HG02678 (cell line): ENCODE measurements around the gene ADAMTS8.

Experiments
- ATAC-seq: cut with Tn5 transposase; IDR thresholded peaks from one replicate; pipeline ENCODE4 v1.9.1; 2021; ENCODE audit warnings: mild to moderate bottlenecking, moderate library complexity; ENCODE audit not compliant: unreplicated experiment

Gene ADAMTS8

GRCh38 chr11:130421697-130422096, 6.7 kb downstream of the ADAMTS8 start:
- ATAC-seq = no peak

DNA sequence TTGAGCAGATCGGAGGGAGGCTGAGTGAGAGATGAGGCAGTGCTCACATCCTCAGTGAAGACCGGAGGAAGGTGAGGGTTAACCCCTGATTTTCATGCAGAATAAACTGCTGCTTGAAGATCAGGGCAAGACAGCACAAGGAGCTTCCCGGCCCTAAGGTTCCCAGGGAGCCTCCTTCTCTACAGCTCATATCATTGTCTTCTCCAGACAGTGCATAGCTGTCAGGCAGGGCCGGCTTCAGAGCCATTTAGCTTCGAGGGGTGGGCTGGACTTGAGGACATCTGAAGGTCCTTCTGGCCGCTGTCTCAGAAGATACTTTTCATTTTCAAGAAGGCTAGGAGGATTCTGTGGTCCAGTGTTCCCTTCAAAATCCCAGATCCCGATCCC, 7.2 kb downstream of the ADAMTS8 start:
- ATAC-seq = no peak

- ATAC-seq = no peak
Measured at GRCh38 chr11:130420478-130421198, 7.8 kb downstream of the ADAMTS8 start.

- no peak for ATAC-seq
Measured at GRCh38 chr11:130418756-130419155, 9.7 kb downstream of the ADAMTS8 start.

GRCh38 chr11:130418210-130418609, 10.2 kb downstream of the ADAMTS8 start:
- ATAC-seq = no peak

GRCh38 chr11:130416906-130417305, 11.5 kb downstream of the ADAMTS8 start:
- no peak for ATAC-seq

DNA sequence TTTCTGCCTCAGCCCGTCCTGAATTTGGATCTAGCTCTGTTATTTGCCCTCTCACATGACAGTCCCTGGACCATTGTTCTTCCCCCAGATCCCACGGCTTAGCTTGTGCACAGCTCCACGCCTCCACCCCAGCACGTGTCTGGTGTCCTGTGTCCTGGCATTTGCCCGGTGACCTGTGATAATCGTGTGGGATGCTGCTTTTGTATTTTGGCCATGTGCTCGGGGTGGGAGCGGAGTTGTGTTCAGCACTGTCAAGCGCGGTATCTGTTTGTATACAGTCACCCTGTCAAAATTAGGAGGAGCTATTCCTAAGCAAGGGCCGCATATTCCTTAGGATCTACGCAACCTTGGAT, 11.9 kb downstream of the ADAMTS8 start:
- ATAC-seq = no peak

GRCh38 chr11:130415731-130416529, 12.5 kb downstream of the ADAMTS8 start:
- no peak for ATAC-seq

GRCh38 chr11:130414107-130415080, 14.0 kb downstream of the ADAMTS8 start:
- ATAC-seq = no peak

- ATAC-seq = no peak
Measured at GRCh38 chr11:130413405-130414106, 14.9 kb downstream of the ADAMTS8 start.

DNA sequence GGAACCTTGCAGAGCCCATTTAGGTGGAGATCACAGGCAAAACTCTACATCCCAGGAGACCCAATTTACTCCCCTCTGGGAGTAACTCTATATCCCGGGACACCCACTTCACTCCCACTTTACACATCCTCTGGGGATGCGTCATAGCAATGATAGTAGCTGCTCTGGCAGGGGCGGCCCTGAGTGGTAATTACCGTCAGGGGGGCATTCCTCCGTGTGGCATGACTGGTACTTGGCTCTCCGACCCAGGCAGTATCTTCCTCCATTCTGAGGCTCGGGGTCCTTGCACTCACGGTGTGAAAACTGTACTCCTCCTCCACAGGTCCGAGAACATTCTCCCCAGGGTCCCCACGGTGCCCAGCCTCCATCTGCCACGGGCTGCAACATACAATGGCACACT, 17.2 kb downstream of the ADAMTS8 start:
- no peak for ATAC-seq

DNA sequence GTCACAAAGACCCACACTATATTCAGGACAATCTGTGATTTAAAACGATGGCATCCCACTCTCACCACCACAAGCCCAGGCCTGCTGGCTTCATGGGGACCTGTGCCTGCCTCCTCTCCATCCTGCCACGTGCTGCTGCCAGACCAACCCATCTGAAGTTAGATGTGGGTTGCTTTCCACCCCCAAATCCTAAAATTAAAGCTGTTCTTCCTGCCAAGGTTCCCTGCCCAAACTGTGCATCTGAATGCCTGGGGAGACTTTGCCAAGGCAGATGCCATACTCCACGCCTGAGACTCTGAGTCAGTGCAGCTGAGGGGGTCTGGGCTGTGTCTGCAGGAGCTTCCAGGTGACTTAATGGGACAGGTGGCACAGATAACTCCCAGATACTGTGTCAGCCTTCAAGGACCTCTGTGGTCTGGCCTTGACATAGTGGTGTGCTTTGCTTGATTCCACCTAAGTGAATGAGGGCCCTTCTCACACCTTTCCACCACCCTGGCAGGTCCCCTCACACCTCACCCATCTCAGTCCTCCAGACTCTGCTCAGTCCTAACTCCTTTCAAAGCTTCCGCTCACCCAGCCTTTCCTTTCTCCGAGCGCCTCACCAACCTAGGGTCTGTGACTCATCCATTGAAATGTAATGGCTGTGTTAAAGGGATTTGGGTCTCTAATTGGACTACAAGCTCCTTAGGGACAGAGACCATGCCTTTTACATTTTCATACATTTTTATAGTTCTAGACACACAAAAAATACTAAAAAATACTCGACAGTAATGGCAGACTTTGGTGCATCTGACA, 18.6 kb downstream of the ADAMTS8 start:
- ATAC-seq = no peak

DNA sequence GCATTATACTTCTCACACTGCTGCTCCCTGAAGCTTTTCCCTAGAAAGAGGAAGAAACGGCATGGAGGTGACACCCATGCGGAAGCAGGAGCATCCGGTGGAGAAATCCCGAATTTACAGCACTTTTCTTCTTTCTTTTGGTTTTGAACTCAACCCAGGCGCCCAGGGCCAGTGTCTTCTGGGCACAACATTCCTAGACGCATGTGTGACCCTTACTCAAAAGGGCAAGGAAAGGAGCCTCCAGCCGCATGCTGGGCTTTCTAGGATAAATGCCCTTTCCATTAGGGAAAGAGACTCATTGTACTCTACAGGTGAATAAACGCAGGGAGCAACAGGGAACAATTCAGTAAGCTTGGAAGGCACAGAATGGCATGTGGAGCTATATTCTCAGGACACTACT, 19.5 kb downstream of the ADAMTS8 start:
- no peak for ATAC-seq

DNA sequence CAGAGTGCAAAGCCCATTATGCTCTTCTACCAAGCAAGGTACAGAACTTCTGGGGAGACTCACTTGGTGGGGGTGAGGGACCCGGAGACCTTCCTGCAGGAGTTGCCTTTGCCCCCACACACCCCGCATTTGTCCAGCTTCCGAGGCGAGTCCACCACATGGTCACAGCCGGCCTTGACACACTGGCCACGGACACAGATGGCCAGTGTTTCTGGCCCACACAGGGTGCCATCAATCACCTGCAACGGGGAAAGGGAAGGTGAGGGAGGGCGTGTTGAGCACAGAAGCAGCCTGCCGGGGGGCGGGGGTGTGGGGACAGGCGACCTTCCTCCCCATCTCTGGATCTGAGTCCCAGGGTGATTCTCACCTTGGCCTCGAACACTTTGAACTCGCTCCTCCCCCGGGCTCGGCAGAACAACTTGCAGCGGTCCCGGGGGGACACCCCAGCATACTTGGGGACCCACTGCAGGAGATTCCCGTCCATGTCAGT, 20.0 kb downstream of the ADAMTS8 start:
- ATAC-seq = no peak

GRCh38 chr11:130407978-130408377, 20.4 kb downstream of the ADAMTS8 start:
- ATAC-seq = no peak

DNA sequence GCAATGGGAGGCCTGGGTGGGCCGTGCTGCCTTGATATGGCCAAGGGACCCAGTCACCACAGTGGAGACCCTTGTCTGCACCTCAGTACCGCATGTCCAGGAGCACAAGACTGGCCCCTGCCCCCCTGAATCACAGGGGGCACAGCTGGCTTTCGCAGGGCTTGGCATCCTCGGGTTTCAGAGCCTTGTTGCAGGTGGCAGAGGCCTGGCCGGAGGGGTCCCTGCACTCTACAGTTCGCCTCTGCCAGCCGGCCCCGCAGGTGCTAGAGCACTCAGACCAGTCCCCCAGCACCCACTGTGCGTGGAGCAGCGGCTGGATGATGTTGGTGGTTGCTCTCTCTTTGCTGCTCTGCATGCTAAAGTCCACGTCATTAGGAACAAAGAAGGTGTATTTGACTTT, 23.0 kb downstream of the ADAMTS8 start:
- ATAC-seq = no peak

- ATAC-seq = no peak
Measured at GRCh38 chr11:130404727-130405126, 23.7 kb downstream of the ADAMTS8 start.

- ATAC-seq = no peak
Measured at GRCh38 chr11:130403967-130404366, 24.4 kb downstream of the ADAMTS8 start.

DNA sequence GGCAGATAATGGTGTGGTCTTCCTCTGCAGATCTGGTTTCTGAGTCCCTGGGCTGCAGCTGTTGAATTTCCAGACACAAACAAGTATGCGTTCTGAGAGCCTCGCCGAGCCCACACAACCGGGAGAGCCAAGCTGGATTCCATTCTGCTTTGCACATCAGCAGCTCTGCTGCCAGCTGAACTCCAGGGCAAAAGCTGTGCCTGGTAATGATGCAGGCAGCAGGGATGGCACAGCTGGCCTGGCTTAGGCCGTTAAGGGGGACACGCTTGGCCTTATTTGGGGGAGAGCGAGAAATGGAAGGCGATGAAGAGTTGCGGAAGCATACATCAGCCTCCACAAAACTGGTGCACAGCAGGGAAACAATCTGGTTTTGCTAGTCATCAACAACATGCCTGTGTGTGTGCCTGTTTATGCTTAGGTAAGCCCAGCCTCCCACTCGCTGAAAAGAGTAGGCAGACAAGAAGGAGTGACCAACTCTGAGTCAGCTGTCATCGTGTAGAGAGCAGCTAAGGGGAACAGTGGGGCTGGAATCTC, 25.1 kb downstream of the ADAMTS8 start:
- no peak for ATAC-seq
